GM21529 (cell line): ENCODE measurements around the gene EIF2AK2.

ENCODE experiments used
- ATAC-seq: cut with Tn5 transposase; IDR thresholded peaks from one replicate; pipeline ENCODE4 v1.9.1; 2021; ENCODE audit not compliant: unreplicated experiment

EIF2AK2 gene

GRCh38 chr2:37104178-37104577, 52.6 kb downstream of the EIF2AK2 start:
- ATAC-seq, result no peak

- ATAC-seq, result no peak
These were observed 54.2 kb downstream of the EIF2AK2 start for GRCh38 chr2:37102588-37102987.

GRCh38 chr2:37100054-37100453, 56.7 kb downstream of the EIF2AK2 start:
- ATAC-seq, result no peak

- no peak for ATAC-seq
These were observed 58.2 kb downstream of the EIF2AK2 start for GRCh38 chr2:37098416-37099118.

- no peak for ATAC-seq
These were observed 60.2 kb downstream of the EIF2AK2 start for GRCh38 chr2:37096568-37096967.

GRCh38 chr2:37091873-37092272, 64.9 kb downstream of the EIF2AK2 start:
- ATAC-seq, result peak; percentile 54

- peak; percentile 83 for ATAC-seq
These were observed 66.7 kb downstream of the EIF2AK2 start for GRCh38 chr2:37090019-37090477.

- ATAC-seq, result no peak
These were observed 71.0 kb downstream of the EIF2AK2 start for GRCh38 chr2:37085731-37086147.

GRCh38 chr2:37084797-37085196, 72.0 kb downstream of the EIF2AK2 start:
- no peak for ATAC-seq

GRCh38 chr2:37083873-37084794, 72.6 kb downstream of the EIF2AK2 start, which contains the start of the genes GPATCH11 and HEATR5B:
Gene GPATCH11, plus strand, starts transcription at chr2:37084518. Its CDS starts 3,864 bp downstream, at chr2:37088382.
Gene HEATR5B, minus strand, starts transcription at chr2:37084372. Its CDS starts 958 bp downstream, at chr2:37083414.
- ATAC-seq, result peak; percentile 82

- ATAC-seq, result no peak
These were observed 76.1 kb downstream of the EIF2AK2 start for GRCh38 chr2:37080689-37081088.

- ATAC-seq, result no peak
These were observed 76.5 kb downstream of the EIF2AK2 start for GRCh38 chr2:37080266-37080665.

GRCh38 chr2:37070931-37071330, 85.8 kb downstream of the EIF2AK2 start:
- ATAC-seq, result no peak

- ATAC-seq, result no peak
These were observed 88.1 kb downstream of the EIF2AK2 start for GRCh38 chr2:37068686-37069085.

- ATAC-seq, result no peak
These were observed 95.0 kb downstream of the EIF2AK2 start for GRCh38 chr2:37061776-37062175.

GRCh38 chr2:37061013-37061711, 95.6 kb downstream of the EIF2AK2 start:
- ATAC-seq, result no peak

GRCh38 chr2:37060446-37060845, 96.3 kb downstream of the EIF2AK2 start:
- no peak for ATAC-seq

GRCh38 chr2:37059841-37060240, 96.9 kb downstream of the EIF2AK2 start:
- no peak for ATAC-seq

GRCh38 chr2:37052600-37053332, 104.0 kb downstream of the EIF2AK2 start:
- no peak for ATAC-seq
